Measurements from ENCODE around the gene LIPA. TPM values are rescaled to one million over a fixed set of nuclear protein-coding genes. Genes with fewer than 3 reads are reported as not detected.

LIPA gene
- total RNA-seq, 2 experiments from 2014 or later = 23.5 to 29.2 TPM

DNA sequence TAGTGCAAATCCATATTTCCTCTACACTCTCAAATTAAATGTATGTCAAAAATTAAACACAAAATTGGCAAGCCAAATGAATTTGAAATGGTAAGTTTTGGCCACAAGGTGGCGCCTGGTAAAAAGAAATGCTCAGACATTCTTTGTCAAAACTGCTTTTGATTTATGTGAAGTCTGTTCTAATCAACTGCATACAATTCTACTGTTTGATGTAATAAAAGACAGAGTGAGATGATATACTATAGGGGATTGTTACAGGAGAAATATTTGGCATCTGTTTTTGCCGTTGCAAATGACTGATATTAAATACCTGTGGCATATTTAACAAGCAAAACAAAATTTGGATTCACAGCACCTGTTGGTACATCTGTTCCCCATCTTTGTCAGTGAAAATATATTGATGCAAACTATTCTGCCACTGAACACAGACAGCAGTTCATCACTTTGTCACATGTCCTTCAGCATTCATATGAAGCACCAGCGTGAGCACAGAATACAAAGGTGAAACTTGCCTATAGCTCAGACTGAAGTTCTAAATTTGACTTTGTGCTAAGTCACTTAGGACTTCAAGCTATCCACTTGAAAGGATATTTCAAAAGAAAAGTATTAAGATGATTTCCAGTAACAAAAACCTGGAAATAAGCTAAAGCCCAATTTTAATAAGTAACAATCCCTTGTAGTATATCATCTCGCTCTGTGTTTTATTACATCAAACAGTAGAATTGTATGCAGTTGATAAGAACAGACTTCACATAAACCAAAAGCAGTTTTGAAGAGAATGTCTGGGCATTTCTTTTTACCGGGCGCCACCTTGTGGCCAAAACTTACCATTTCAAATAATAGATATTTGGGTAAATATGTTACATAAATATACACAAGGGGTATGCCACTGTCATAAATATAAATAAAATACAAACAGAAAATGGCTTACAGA, 34.3 kb downstream of the LIPA start:
- H3K27me3 Mint-ChIP-seq (ENCODE audit: low read depth) = peaks cover 2% of the 10 kb centered on the region
- CTCF ChIA-PET = interaction anchor here (0.6 to 3.3 kb wide), 59 partner anchors 8 to 549 kb away, joined by 3 to 66 read pairs (median 4); partner anchors contain the start of genes CH25H, FAS, IFIT2 and LIPA
- ATAC-seq = peak; percentile 55
- no peak overlapping the region for H3K4me3 Mint-ChIP-seq
- POLR2A ChIA-PET = no interaction called here
- H3K27ac Mint-ChIP-seq = no peak overlapping the region
- peak; percentile 81 for DNase-seq
- H3K4me1 Mint-ChIP-seq (ENCODE audit: low read depth) = peaks cover 8% of the 10 kb centered on the region
- no peaks in the 10 kb centered on the region for H3K9me3 Mint-ChIP-seq (ENCODE audit: insufficient read depth)
- H3K36me3 Mint-ChIP-seq (ENCODE audit: low read depth) = peaks cover 3% of the 10 kb centered on the region

DNA sequence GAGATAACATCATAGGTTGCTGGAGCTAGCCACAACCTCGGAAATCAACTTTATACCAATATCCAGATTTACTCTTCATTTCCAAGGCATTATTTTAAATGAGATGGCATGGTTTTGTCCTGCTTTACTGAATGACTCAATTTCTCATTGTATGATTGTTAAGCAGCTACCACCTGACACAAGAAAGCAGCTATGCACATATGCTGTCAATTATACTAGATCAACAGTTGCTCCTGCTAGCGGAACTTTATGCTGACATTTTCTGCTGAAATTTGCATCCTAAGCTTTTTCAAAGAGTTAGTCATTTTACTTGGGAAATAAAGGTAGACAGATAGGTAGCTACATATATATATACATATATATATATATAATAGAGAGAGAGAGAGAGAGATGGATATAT, 35.5 kb downstream of the LIPA start:
- CTCF ChIA-PET = interaction anchor here (0.8 to 4.2 kb wide), 12 partner anchors 9 to 386 kb away, joined by 3 to 94 read pairs (median 4); partner anchors contain the start of gene CH25H
- no peaks in the 10 kb centered on the region for H3K36me3 Mint-ChIP-seq (ENCODE audit: low read depth)

DNA sequence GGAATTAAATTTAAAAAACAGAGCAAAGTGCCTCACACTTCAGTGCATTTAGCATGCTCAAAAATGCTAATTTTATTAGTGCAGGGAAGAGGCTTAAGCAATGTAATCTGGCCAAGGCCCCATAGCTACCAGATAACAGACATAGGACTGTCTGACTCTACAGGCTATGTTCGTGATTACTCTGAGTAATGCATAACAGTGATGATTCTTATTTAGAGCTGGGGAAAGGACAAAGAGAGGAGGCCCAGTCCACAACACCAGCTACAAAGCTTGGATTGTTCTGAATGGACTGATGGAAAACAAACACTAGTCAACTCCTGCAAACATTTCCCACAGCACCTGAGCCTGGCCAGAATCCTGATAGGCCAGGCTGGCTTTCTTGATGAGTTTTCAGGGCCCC, 36.1 kb downstream of the LIPA start:
- H3K27me3 Mint-ChIP-seq (ENCODE audit: low read depth) = peaks cover 12% of the 10 kb centered on the region
- DNase-seq (no peak), ATAC-seq (no peak)
- ChIA-PET POLR2A (interaction anchor here (0.9 kb wide), 1 partner anchor 281 kb away, joined by 3 read pairs; no protein-coding TSS in a partner anchor), CTCF (interaction anchor here (0.8 to 4.2 kb wide), 11 partner anchors 8 to 386 kb away, joined by 3 to 94 read pairs (median 4); partner anchors contain the start of gene CH25H)
- no peaks in the 10 kb centered on the region for H3K9me3 Mint-ChIP-seq (ENCODE audit: insufficient read depth)
- no peaks in the 10 kb centered on the region for H3K36me3 Mint-ChIP-seq (ENCODE audit: low read depth)
- peaks cover 11% of the 10 kb centered on the region for H3K4me1 Mint-ChIP-seq (ENCODE audit: low read depth)
- no peak overlapping the region for H3K27ac Mint-ChIP-seq
- H3K4me3 Mint-ChIP-seq = no peak overlapping the region

More for the DNA sequence above, 35.5 kb downstream of the LIPA start:
- DNase-seq = no peak
- Mint-ChIP-seq H3K4me1 (ENCODE audit: low read depth) (peaks cover 11% of the 10 kb centered on the region), H3K4me3 (no peak overlapping the region), H3K27ac (no peak overlapping the region), H3K9me3 (ENCODE audit: insufficient read depth) (no peaks in the 10 kb centered on the region), H3K27me3 (ENCODE audit: low read depth) (peaks cover 7% of the 10 kb centered on the region)
- POLR2A ChIA-PET = interaction anchor here (0.9 kb wide), 1 partner anchor 282 kb away, joined by 3 read pairs; no protein-coding TSS in a partner anchor
- ATAC-seq = no peak

DNA sequence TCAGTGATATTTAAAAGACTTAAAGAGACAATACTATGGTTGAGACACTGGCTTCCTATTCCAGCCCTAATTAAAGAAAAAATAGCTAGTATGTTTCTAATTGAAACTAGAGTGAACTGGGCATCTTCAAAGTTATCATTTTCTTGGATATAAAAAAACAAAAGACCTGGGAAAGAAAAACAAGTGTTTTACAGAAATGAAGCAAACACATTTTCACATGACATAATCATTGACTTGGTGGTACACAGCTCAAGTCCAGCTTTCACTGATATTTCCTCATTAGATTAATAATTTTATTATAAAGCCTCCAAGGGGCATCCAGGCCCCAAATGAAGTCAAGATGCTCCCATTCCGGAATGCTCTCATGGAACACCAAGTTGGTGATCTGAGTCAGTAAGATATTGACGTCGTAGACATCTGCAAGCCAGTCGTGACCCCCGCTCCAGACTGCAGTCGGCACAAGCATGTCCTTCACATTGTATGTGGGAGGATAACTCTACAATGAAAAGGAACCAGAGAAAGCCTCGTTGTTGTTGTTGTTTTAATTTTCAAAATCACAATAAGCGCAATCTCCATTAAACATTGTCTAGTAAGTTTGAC, 36.9 kb downstream of the LIPA start:
- Mint-ChIP-seq H3K27ac (no peak overlapping the region), H3K9me3 (ENCODE audit: insufficient read depth) (no peaks in the 10 kb centered on the region), H3K27me3 (ENCODE audit: low read depth) (peaks cover 17% of the 10 kb centered on the region), H3K36me3 (ENCODE audit: low read depth) (no peaks in the 10 kb centered on the region), H3K4me3 (no peak overlapping the region), H3K4me1 (ENCODE audit: low read depth) (peaks cover 12% of the 10 kb centered on the region)
- POLR2A ChIA-PET = interaction anchor here (0.6 kb wide), 1 partner anchor 321 kb away, joined by 3 read pairs; the partner anchor contains the start of gene SLC16A12
- CTCF ChIA-PET = interaction anchor here (0.8 to 4.2 kb wide), 22 partner anchors 17 to 385 kb away, joined by 3 to 94 read pairs (median 4); partner anchors contain the start of gene FAS
- DNase-seq = no peak
- ATAC-seq = no peak

DNA sequence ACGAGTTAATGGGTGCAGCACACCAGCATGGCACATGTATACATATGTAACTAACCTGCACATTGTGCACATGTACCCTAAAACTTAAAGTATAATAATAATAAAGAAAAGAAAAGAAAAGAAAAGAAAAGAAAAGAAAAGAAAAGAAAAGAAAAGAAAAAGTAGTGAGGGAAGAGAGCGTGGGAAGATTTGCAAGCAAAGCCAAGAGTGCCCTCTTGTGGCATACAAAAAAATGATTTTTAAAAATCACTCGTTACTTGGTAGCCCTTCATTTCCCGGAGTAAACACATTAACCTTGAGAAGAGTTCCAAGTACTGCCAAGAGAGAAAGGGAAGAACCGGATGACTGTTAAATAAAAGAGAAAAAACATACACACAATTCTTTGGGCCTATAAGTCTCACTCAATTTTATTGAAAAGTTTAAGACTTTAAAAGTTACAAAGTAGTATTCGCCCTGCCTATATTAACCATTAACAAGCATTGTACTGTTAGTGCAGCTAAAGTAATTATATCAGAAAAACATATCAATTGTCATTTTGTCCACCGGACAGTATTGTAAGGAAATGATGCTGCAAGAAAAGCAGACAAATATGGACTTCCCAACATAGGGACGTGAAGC, 38.3 kb downstream of the LIPA start:
- no peak overlapping the region for H3K27ac Mint-ChIP-seq
- peaks cover 24% of the 10 kb centered on the region for H3K27me3 Mint-ChIP-seq (ENCODE audit: low read depth)

DNA sequence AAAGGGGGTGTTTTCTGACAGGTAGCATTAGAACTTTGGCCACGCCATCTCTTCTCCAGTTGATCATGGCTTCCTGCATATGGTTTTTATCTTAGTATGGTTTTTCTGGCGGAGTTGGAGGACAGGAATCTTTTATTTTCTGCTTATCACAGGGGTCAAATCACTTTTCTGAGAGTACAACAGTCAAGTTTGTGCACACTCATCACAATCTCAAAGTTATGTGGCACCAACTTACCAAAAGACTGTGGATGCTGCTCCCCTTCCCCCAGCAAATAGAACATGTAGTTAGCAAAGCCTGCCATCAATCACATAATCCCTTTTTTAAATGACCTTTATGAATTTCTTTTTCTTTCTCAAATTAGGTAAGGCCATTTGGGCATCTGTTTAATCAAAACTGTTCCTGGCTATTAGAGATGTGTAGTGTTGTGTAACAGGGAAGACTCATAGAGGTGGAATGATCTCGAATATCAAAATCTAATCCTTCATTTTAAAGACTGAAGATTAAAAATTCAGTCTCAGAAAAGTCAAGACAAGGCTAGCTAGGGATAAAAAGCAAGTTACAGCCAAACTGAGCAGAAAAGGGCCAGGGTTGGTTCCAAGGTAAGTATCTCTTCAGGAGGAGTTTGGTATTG, 40.7 kb downstream of the LIPA start:
- Mint-ChIP-seq H3K4me3 (no peak overlapping the region), H3K4me1 (ENCODE audit: low read depth) (peaks cover 25% of the 10 kb centered on the region), H3K27ac (no peak overlapping the region), H3K9me3 (ENCODE audit: insufficient read depth) (no peaks in the 10 kb centered on the region), H3K27me3 (ENCODE audit: low read depth) (peaks cover 34% of the 10 kb centered on the region), H3K36me3 (ENCODE audit: low read depth) (no peaks in the 10 kb centered on the region)
- DNase-seq (no peak), ATAC-seq (no peak)
- CTCF ChIA-PET = interaction anchor here (1.5 to 6.7 kb wide), 3 partner anchors 19 to 278 kb away, joined by 3 to 73 read pairs (median 57); no protein-coding TSS in a partner anchor
- POLR2A ChIA-PET = no interaction called here

More for the DNA sequence above, 38.3 kb downstream of the LIPA start:
- CTCF ChIA-PET = interaction anchor here (0.6 to 4.2 kb wide), 20 partner anchors 18 to 377 kb away, joined by 3 to 94 read pairs (median 4); partner anchors contain the start of gene FAS
- DNase-seq (no peak), ATAC-seq (peak; percentile 57)
- peaks cover 16% of the 10 kb centered on the region for H3K4me1 Mint-ChIP-seq (ENCODE audit: low read depth)
- H3K9me3 Mint-ChIP-seq (ENCODE audit: insufficient read depth) = no peaks in the 10 kb centered on the region
- POLR2A ChIA-PET = no interaction called here
- H3K4me3 Mint-ChIP-seq = no peak overlapping the region
- no peaks in the 10 kb centered on the region for H3K36me3 Mint-ChIP-seq (ENCODE audit: low read depth)

DNA sequence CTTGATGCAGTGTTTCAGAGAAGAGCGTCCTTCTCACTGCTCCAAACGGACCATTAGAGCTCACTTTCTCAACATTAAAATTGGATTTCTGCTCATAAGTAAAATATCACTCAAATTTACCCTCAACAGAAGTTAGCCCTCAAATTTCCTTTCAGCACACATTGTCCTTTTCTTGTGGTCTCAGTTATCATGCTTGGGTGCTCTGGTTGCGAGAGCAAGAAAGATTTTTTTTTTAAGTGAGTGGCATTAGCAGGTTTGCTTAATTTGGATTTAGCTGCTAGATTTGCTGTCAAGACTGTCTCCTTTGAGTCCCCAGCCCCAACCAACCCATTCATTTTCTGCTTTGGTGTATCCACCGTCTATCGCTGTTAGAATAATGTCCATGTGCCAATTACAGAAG, 41.9 kb downstream of the LIPA start:
- POLR2A ChIA-PET = no interaction called here

DNA sequence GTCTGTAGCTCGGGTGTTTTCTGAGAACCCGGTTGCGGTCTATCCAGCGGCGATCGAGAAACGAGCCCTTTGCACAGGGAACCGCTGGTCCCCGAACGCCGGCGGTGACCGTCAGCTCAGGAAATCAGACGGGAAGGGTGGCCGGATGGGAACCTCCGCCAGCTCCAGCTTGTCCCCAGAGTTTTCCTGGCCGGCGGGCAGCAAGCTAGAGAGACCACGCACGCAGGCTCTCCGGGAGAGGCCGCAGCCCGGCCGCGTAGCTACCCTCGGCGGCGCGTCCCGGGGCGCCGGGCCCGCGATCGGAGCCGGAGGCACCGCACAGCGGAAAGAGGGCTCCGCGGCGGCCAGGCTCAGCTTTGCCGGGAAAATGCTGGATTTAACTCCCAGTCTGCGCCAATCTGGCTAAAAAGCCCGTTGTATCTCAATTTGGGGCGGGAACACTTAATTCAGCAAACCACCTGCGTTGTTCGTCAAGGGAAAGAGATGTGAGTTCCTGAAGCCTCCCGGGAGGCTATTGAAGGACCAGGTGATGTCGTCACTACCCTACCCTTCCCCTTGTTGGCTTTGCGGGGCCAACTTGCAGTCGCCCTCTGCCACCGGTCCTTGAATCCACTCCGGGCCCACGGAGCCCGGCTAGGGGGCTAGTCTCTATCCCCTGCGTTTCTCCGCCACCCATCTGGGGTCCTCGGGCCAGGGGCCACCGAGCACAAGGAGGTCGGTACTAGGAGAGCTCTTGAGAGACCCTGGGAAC, 43.6 kb downstream of the LIPA start:
- Mint-ChIP-seq H3K9me3 (ENCODE audit: insufficient read depth) (no peaks in the 10 kb centered on the region), H3K4me3 (peak overlapping the region; percentile 65), H3K27me3 (ENCODE audit: low read depth) (peaks cover 40% of the 10 kb centered on the region), H3K27ac (no peak overlapping the region), H3K4me1 (ENCODE audit: low read depth) (peaks cover 25% of the 10 kb centered on the region), H3K36me3 (ENCODE audit: low read depth) (no peaks in the 10 kb centered on the region)
- ATAC-seq (peak; percentile 56), DNase-seq (peak; percentile 41)
- POLR2A ChIA-PET = interaction anchor here (0.7 to 1.2 kb wide), 3 partner anchors 178 to 231 kb away, joined by 3 to 7 read pairs (median 3); no protein-coding TSS in a partner anchor
- CTCF ChIA-PET = interaction anchor here (1.0 to 6.7 kb wide), 14 partner anchors 8 to 280 kb away, joined by 3 to 73 read pairs (median 5); no protein-coding TSS in a partner anchor

More for the DNA sequence above, 41.9 kb downstream of the LIPA start:
- CTCF ChIA-PET = interaction anchor here (0.7 to 6.7 kb wide), 6 partner anchors 20 to 374 kb away, joined by 3 to 73 read pairs (median 3); no protein-coding TSS in a partner anchor
- Mint-ChIP-seq H3K9me3 (ENCODE audit: insufficient read depth) (no peaks in the 10 kb centered on the region), H3K4me1 (ENCODE audit: low read depth) (peaks cover 25% of the 10 kb centered on the region), H3K27me3 (ENCODE audit: low read depth) (peaks cover 40% of the 10 kb centered on the region), H3K27ac (no peak overlapping the region), H3K4me3 (no peak overlapping the region), H3K36me3 (ENCODE audit: low read depth) (no peaks in the 10 kb centered on the region)
- DNase-seq = no peak
- ATAC-seq = no peak

DNA sequence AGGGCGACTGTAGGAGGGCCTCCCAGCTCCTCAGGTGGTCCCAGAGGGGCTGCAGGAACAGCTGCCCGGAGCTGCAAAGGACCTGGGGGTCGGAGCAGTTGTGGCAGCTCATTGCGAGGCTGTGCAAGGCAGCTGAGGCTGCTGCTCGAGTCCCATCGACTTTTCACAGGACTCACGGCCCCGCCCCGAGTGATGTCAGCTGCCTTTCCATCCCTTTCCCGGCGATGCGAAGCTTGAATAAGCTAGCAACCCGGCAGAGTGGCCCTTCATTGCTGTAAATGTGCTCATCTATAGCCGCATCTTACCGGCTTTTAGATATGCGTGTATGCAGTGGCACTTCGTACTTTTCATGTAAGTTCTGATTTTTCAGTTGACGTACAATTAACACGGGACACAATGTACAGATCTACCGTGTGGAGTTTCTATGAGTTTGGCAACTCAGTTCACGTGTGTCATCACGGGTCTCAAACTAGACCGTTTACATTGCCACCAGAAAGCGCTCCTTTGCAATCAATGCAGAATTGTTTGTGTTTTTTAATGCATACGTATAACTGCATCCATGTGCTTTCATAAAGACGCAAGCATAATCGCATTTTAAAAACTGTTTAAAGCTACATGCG, 44.3 kb downstream of the LIPA start, which contains the start of gene CH25H:
TSS of gene CH25H (minus strand) at position 137 of the 620 bp plus-strand sequence. CDS start at position 112, 25 bp downstream.
- ATAC-seq (peak; percentile 76), DNase-seq (peak; percentile 53)
- Mint-ChIP-seq H3K4me1 (ENCODE audit: low read depth) (peaks cover 23% of the 10 kb centered on the region), H3K9me3 (ENCODE audit: insufficient read depth) (no peaks in the 10 kb centered on the region), H3K36me3 (ENCODE audit: low read depth) (no peaks in the 10 kb centered on the region), H3K4me3 (peak within 1 kb of the TSS; percentile 65), H3K27me3 (ENCODE audit: low read depth) (peaks cover 38% of the 10 kb centered on the region), H3K27ac (peak within 1 kb of the TSS; percentile 32)
- POLR2A ChIA-PET = interaction anchor here (0.7 to 1.2 kb wide), 6 partner anchors 121 to 373 kb away, joined by 3 to 7 read pairs (median 3); no protein-coding TSS in a partner anchor
- CTCF ChIA-PET = interaction anchor here (0.7 to 6.7 kb wide), 18 partner anchors 9 to 376 kb away, joined by 3 to 73 read pairs (median 4); partner anchors contain the start of gene LIPA
